Ovary (tissue), 9 donors: ENCODE measurements around the gene SLC41A1. TPM values are rescaled to one million over a fixed set of nuclear protein-coding genes. Genes with fewer than 3 reads are reported as not detected.
A peak's percentile ranks its signal among the peaks of the same experiment; 100 is the strongest.

Experiments
- DNase-seq, 5 donors: peaks; one replicate each; pipeline ENCODE4 v3.0.0-alpha.2; 2019 to 2020
- H3K27ac ChIP-seq, 2 donors: fragments of 200-600 bp; one replicate each; pipeline versions ENCODE4 v1.5.1 to v1.8.0; 2019 to 2022
- H3K27me3 ChIP-seq: fragments of 200-600 bp; one replicate; pipeline ENCODE4 v1.8.0; 2022
- H3K36me3 ChIP-seq: fragments of 200-600 bp; sonication (generic); one replicate; pipeline ENCODE4 v1.5.1; 2019
- H3K4me1 ChIP-seq: one replicate; pipeline ENCODE4 v1.8.1; 2013; ENCODE audit warnings: mild to moderate bottlenecking, moderate library complexity; ENCODE audit not compliant: insufficient read depth
- H3K4me3 ChIP-seq: fragments of 200-600 bp; sonication (generic); one replicate; pipeline ENCODE4 v1.5.1; 2017
- H3K9me3 ChIP-seq, 2 donors: fragments of 200-600 bp in 1 of 2; sonication (generic) in 1 of 2; one replicate each; pipeline versions ENCODE4 v1.5.1 to v1.8.1; 2013 to 2019; ENCODE audit warnings: mild to moderate bottlenecking in 1 of 2, moderate library complexity in 1 of 2
- CTCF ChIP-seq, 3 donors: fragments of 450-650 bp in 2 of 3; fragments of 200-600 bp in 1 of 3; IDR thresholded peaks; one replicate each; pipeline versions ENCODE4 v1.5.1 to v1.8.0; 2016 to 2022; ENCODE audit warnings: antibody characterized with exemption in 3 of 3, mild to moderate bottlenecking in 1 of 3
- EP300 ChIP-seq: sonication (generic); formaldehyde crosslinking; IDR thresholded peaks from one replicate; pipeline ENCODE4 v1.6.1; 2017; ENCODE audit warnings: antibody characterized with exemption
- POLR2A ChIP-seq: fragments of 450-650 bp; IDR thresholded peaks from one replicate; pipeline ENCODE4 v1.6.1; 2017; ENCODE audit warnings: antibody characterized with exemption, mild to moderate bottlenecking, moderate library complexity
- WGBS, 3 donors: extraction: QIAGEN DNeasy Blood & Tissue Kit in 1 of 3; methylation state at CpG; one replicate each; pipeline versions ENCODE4 v1.1.5 to v1.1.7; 2013 to 2017; 5-methylcytosine and 5-hydroxymethylcytosine counted together
- intact Hi-C, 4 donors: fragments of 100-400 bp; cut with DNase I; formaldehyde crosslinking; loops; one replicate each; pipeline versions ENCODE4 v1.11.0 to v1.15.1; 2022 to 2023
- polyA plus RNA-seq, 2 donors: library from polyadenylated mRNA; stranded (reverse); fragments of 200-250 nt in 1 of 2; fragments of 350-450 nt in 1 of 2; fragmentation: Illumina TruSeq in 1 of 2; extraction: RNeasy Lipid Tissue Mini Kit (QIAGEN cat#74804) in 1 of 2; gene quantifications; one replicate each; pipeline ENCODE4 v1.2.3, GENCODE V29; 2013 to 2014
- total RNA-seq, 7 donors: library from RNA; depleted of rRNA in 2 of 7; stranded (reverse); fragments of >200 nt in 2 of 7; fragmentation: NEBNext Ultra II Directional in 3 of 7; extraction: Animal tissue kit (Norgen Biotek cat#: 25700) in 3 of 7; gene quantifications; one replicate each; pipeline versions ENCODE4 v1.1.0 to v1.2.4, GENCODE V29; 2016 to 2023
- donor health status: DM: no; HTN: no; CAD: no; lungs with moderate emphysema.
- donor health status: DM: no; HTN: no; CAD: no.
- donor health status: Bipolar disorder and iron deficiency.
- donor health status: DM: yes; HTN: yes; CAD: no.
- donor health status: DM: no; HTN: no; CAD: no.
- donor health status: DM: yes; HTN: yes; CAD: no.

Gene SLC41A1
- total and polyA plus RNA-seq, 9 donors: 12.5 to 75.9 (median 33.5) TPM

DNA sequence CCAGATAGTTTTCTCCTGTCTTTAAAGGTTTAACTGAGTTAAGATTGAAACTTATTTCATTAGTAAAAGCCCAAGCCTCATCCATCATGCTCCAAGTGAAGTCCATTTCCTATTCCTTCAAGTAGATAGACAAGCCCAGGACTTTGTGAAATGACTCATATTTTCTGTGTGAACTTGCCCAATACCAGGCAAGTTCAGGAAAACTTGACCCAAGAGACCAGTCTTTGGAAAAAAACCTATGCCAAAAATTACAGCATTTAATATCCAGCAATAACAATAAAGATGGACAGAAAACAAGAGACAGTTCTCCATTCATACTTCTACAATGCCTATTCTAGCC lies 37.3 kb downstream of the SLC41A1 start:
- Histone ChIP-seq H3K27me3 (no peaks in the 10 kb centered on the region), H3K9me3 (no peaks in the 10 kb centered on the region), H3K4me1 (no peaks in the 10 kb centered on the region), H3K27ac (no peak overlapping the region), H3K36me3 (no peaks in the 10 kb centered on the region), H3K4me3 (peak overlapping the region; percentile 92)
- no peak for DNase-seq
- intact Hi-C loops: no loop called here
- TF ChIP-seq CTCF (IDR thresholded peaks at IDR 0.05) (no peak), EP300 (no peak), POLR2A (no peak)

DNA sequence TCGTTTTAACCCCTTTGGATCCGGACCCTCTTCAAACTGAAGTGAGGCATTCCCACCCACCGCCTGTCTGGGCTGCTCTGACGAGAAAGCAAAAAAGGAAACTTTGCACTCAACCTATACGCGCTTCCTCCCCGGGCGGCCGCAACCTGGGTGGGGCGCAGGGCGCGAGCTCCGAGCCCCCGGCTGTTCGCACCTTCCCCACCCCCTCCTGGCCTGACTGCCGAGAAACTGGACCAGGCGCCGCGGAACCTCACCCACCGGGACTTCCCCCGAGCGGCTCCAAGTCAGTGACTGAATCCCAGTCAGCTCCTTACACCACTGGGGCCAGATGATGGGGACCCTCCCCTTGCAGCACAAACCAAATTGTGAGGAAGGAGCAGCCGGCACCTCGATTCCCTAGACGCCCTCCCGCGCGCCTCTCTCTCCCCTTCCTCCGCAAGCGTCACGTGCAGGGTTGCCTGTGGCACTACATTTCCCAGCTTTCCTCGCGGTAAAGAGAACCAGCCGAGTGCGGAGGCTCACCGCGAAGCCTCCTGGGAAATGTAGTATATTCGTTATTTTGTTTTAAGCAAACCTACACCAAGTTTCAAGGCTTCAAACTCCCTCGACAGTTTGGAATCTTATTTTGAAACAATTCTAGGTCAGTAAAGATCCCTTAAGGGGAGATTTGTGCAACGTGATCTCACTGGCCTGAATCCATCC lies 37.8 kb downstream of the SLC41A1 start, which contains the start of gene RAB29:
Gene RAB29 (minus strand): TSS at position 468 of the 702 bp plus-strand sequence. CDS start 526 bp downstream, outside the sequence.
- TF ChIP-seq CTCF (IDR thresholded peaks at IDR 0.05) (no peak), POLR2A (peak; percentile 29)
- intact Hi-C loops: no loop called here
- H3K4me1 ChIP-seq: no peaks in the 10 kb centered on the region
- 0 to 1% (median 1%) methylated on average over 35 to 40 of the region's 40 CpGs for whole genome bisulfite sequencing, 3 donors
- no peaks in the 10 kb centered on the region for H3K27me3 ChIP-seq
- peak within 1 kb of the TSS; percentile 92 for H3K4me3 ChIP-seq
- no peaks in the 10 kb centered on the region for H3K9me3 ChIP-seq
- no peaks in the 10 kb centered on the region for H3K36me3 ChIP-seq
- peak; percentile 76 to 82 (median 81) for DNase-seq
- no peak within 1 kb of the TSS for H3K27ac ChIP-seq

DNA sequence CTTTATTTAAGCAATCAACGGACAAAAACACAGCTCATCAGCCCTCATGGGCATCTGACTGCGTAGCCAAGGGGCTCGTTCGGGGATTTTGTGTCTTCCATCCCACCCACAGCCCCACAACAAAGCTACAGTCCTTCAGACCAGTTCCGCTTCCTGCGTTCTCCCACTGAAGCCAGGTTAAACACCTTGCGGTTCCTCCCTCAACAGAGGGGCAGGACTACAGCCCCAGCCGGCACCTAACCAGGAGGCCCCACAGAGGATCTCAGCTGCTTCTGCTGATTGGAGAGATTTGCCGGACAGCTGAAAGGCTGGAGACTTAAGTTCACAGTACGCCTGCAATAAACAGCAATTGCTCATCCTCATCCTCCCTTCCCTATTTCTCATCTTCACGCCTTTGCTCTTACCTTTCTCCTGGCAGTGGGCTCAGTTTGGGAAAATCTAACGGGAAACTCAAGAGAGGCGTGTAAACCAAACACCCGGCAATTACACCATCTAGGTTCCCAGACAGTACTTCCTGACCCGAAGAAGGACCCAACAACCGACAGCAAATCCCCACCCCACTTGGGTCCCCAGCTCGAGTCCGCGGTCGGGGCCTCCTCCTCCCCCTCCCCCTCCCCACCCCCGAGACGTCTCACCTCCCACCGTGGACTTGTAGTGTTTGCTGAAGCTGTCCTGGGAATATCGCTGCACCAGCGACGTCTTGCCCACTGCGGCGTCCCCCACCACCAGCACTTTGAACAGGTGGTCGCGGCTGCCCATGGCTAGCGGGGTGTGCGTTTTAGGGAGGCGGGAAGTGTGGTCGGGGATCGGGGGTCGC lies 38.6 kb downstream of the SLC41A1 start:
- Histone ChIP-seq H3K27me3 (no peaks in the 10 kb centered on the region), H3K36me3 (no peaks in the 10 kb centered on the region), H3K4me3 (peak overlapping the region; percentile 92), H3K27ac (no peak overlapping the region), H3K9me3 (no peaks in the 10 kb centered on the region), H3K4me1 (peaks cover 5% of the 10 kb centered on the region)
- intact Hi-C loops: no loop called here
- TF ChIP-seq EP300: no peak
- TF ChIP-seq POLR2A: no peak
- no peak for TF ChIP-seq CTCF (IDR thresholded peaks at IDR 0.05)
- no peak for DNase-seq
- WGBS, 3 donors: 16 to 29% (median 19%) methylated on average over 26 to 36 of the region's 36 CpGs

GRCh38 chr1:205772607-205773032 lies 40.4 kb downstream of the SLC41A1 start:
- Histone ChIP-seq H3K36me3 (no peaks in the 10 kb centered on the region), H3K27me3 (no peaks in the 10 kb centered on the region), H3K27ac (no peak overlapping the region), H3K4me1 (peaks cover 6% of the 10 kb centered on the region), H3K4me3 (no peak overlapping the region), H3K9me3 (no peaks in the 10 kb centered on the region)
- TF ChIP-seq CTCF (IDR thresholded peaks at IDR 0.05): no peak
- no peak for TF ChIP-seq EP300
- no peak for TF ChIP-seq POLR2A
- WGBS, 3 donors: 94 to 97% (median 96%) methylated on average over 2 of the region's 2 CpGs
- DNase-seq: no peak
- intact Hi-C loops: no loop called here
